Endometrial microvascular endothelial cells (primary cell): ENCODE results near the gene RPL10A. TPM values are rescaled to one million over a fixed set of nuclear protein-coding genes. Genes with fewer than 3 reads are reported as not detected.

ENCODE experiments used
- in situ Hi-C: cut with HindIII; loops from 2 replicates; pipeline ENCODE4 v1.10.0; 2017; ENCODE audit warnings: low sequenced_read_pairs, low pct_unique_long_range_greater_than_20kb; ENCODE audit errors: inconsistent ontology term
- total RNA-seq: library from RNA; depleted of rRNA; stranded (reverse); fragments of >200 nt; gene quantifications from one replicate; pipeline ENCODE4 v1.2.3, GENCODE V29; 2015; ENCODE audit errors: inconsistent ontology term

RPL10A gene
- total RNA-seq, 1 donor from 2014 or later: 1,136 TPM

- in situ Hi-C loops: no loop called here
Observed at GRCh38 chr6:35471836-35472345, 3.7 kb downstream of the RPL10A start.

GRCh38 chr6:35473075-35473849, 5.1 kb downstream of the RPL10A start:
- in situ Hi-C loops: no loop called here

GRCh38 chr6:35473850-35474130, 5.6 kb downstream of the RPL10A start:
- in situ Hi-C loops: no loop called here

- in situ Hi-C loops: no loop called here
Observed at GRCh38 chr6:35474131-35474941, 6.1 kb downstream of the RPL10A start.

- in situ Hi-C loops: no loop called here
Observed at GRCh38 chr6:35474942-35475570, 6.9 kb downstream of the RPL10A start.

- in situ Hi-C loops: no loop called here
Observed at GRCh38 chr6:35475573-35475972, 7.4 kb downstream of the RPL10A start.

GRCh38 chr6:35476004-35476403, 7.8 kb downstream of the RPL10A start:
- in situ Hi-C loops: no loop called here

- in situ Hi-C loops: no loop called here
Observed at GRCh38 chr6:35477028-35477427, 8.8 kb downstream of the RPL10A start.

- in situ Hi-C loops: no loop called here
Observed at GRCh38 chr6:35477551-35478179, 9.5 kb downstream of the RPL10A start.

- in situ Hi-C loops: no loop called here
Observed at GRCh38 chr6:35478259-35478658, 10.1 kb downstream of the RPL10A start.

- in situ Hi-C loops: no loop called here
Observed at GRCh38 chr6:35480176-35480575, 12.0 kb downstream of the RPL10A start.

- in situ Hi-C loops: no loop called here
Observed at GRCh38 chr6:35481226-35481625, 13.0 kb downstream of the RPL10A start.

GRCh38 chr6:35483062-35483461, 14.9 kb downstream of the RPL10A start:
- in situ Hi-C loops: no loop called here

- in situ Hi-C loops: no loop called here
Observed at GRCh38 chr6:35483490-35483889, 15.3 kb downstream of the RPL10A start.

GRCh38 chr6:35483893-35484645, 15.9 kb downstream of the RPL10A start:
- in situ Hi-C loops: no loop called here

- in situ Hi-C loops: no loop called here
Observed at GRCh38 chr6:35484921-35485392, 16.8 kb downstream of the RPL10A start.

- in situ Hi-C loops: no loop called here
Observed at GRCh38 chr6:35485402-35485877, 17.2 kb downstream of the RPL10A start.
